ENCODE measurements around the gene GJA3.

DNA sequence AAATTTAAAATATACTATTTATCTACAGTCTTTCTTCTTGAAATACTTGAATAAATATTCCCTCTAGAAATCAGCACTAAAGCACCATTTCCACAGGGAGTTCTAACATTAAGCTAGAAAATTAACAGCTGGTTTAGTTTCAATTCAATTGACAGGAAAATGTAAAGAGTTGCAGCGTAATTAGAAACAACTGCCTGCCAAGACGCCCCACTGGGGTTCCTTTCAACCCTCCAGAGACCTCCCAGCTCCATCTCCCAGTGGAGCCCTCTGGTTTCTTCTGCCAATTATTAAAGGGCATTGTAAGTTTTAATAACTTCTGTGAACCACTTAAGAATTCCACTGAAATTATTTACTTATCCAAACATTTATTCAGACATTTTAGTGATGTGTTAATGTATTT is 4.2 kb downstream of the GJA3 start:
- TF ChIP-seq, protein P1, sequence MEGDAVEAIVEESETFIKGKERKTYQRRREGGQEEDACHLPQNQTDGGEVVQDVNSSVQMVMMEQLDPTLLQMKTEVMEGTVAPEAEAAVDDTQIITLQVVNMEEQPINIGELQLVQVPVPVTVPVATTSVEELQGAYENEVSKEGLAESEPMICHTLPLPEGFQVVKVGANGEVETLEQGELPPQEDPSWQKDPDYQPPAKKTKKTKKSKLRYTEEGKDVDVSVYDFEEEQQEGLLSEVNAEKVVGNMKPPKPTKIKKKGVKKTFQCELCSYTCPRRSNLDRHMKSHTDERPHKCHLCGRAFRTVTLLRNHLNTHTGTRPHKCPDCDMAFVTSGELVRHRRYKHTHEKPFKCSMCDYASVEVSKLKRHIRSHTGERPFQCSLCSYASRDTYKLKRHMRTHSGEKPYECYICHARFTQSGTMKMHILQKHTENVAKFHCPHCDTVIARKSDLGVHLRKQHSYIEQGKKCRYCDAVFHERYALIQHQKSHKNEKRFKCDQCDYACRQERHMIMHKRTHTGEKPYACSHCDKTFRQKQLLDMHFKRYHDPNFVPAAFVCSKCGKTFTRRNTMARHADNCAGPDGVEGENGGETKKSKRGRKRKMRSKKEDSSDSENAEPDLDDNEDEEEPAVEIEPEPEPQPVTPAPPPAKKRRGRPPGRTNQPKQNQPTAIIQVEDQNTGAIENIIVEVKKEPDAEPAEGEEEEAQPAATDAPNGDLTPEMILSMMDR (IDR thresholded peaks at IDR 0.05; ENCODE audit: insufficient read depth, low read depth, low read length) = no peak
- TF ChIP-seq EZH2 (IDR thresholded peaks at IDR 0.05; ENCODE audit: insufficient read depth, low read length) = no peak

All from astrocyte (in vitro differentiated cells and primary cell).